ENCODE results near the gene BDKRB2.

The BDKRB2 gene

DNA sequence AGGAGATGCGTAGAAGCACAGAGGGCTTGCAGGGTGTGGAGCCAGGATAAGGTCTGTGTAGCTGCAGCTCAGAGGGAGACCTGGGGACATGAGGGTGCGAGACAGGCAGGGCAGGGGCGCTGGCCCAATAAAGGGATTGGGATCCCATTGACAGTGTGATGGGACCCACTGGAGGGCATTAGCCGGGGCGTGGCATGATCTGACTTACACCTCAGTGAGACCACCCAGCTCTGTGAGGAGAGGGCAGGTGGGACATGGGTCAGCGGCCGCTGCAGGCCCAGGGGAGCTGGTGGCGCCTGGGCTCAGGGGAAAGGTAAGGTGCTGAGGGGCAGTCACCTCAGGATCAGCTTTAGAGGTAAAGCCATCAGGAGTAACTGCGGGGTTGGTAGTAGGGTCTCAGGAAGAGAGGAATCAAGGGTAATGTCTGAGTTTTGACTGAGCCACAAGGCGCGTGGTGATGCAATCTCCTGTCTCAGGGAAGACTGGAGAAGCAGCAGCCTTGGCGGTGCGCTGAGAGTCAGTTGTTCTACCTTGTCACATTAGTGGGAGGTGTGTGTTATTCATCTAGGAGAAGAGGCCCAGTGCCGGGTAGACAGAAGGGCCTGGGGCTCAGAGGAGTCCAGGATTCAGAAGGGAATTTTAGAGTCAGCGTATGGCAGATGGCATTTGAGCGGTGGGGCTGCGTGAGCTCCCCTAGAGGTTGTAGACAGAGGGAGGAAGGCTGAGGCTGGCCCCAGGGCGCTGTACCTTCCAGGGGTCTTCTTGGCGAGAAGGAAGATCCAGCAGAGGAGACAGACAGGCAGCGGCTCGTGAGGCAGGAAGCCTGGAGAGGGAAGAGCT lies 30.8 kb upstream of the BDKRB2 start:
- no peaks in the 10 kb centered on the region for H3K9me2 ChIP-seq (ENCODE audit: low read depth, low read length)
- no peaks in the 10 kb centered on the region for H3K27me3 ChIP-seq (ENCODE audit: insufficient read depth, low read length)
- H3K27ac ChIP-seq (ENCODE audit: low read depth, low read length, poor library complexity, severe bottlenecking), result no peak overlapping the region
- no peak overlapping the region for H3K4me2 ChIP-seq (ENCODE audit: low read length)
- TF ChIP-seq, protein P1, sequence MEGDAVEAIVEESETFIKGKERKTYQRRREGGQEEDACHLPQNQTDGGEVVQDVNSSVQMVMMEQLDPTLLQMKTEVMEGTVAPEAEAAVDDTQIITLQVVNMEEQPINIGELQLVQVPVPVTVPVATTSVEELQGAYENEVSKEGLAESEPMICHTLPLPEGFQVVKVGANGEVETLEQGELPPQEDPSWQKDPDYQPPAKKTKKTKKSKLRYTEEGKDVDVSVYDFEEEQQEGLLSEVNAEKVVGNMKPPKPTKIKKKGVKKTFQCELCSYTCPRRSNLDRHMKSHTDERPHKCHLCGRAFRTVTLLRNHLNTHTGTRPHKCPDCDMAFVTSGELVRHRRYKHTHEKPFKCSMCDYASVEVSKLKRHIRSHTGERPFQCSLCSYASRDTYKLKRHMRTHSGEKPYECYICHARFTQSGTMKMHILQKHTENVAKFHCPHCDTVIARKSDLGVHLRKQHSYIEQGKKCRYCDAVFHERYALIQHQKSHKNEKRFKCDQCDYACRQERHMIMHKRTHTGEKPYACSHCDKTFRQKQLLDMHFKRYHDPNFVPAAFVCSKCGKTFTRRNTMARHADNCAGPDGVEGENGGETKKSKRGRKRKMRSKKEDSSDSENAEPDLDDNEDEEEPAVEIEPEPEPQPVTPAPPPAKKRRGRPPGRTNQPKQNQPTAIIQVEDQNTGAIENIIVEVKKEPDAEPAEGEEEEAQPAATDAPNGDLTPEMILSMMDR (IDR thresholded peaks at IDR 0.05; ENCODE audit: low read length), result no peak
- no peak for TF ChIP-seq EZH2 (IDR thresholded peaks at IDR 0.05; ENCODE audit: borderline replicate concordance, low read length)
- no peak overlapping the region for H2AFZ ChIP-seq (ENCODE audit: low read length)
- no peaks in the 10 kb centered on the region for H4K20me1 ChIP-seq (ENCODE audit: insufficient read depth, low read length)
- H3K79me2 ChIP-seq (ENCODE audit: insufficient read depth, low read length), result no peaks in the 10 kb centered on the region
- no peaks in the 10 kb centered on the region for H3K36me3 ChIP-seq (ENCODE audit: insufficient read depth, low read length)
- H3K9ac ChIP-seq (ENCODE audit: low read length), result no peak overlapping the region
- H3F3A ChIP-seq (ENCODE audit: insufficient read depth, low read length), result no peaks in the 10 kb centered on the region
- no peaks in the 10 kb centered on the region for H3K4me1 ChIP-seq (ENCODE audit: insufficient read depth, low read length, severe bottlenecking)
- no peaks in the 10 kb centered on the region for H3K9me3 ChIP-seq (ENCODE audit: low read length)
- H3K4me3 ChIP-seq (ENCODE audit: low read depth, low read length, poor library complexity, severe bottlenecking), result no peak overlapping the region

DNA sequence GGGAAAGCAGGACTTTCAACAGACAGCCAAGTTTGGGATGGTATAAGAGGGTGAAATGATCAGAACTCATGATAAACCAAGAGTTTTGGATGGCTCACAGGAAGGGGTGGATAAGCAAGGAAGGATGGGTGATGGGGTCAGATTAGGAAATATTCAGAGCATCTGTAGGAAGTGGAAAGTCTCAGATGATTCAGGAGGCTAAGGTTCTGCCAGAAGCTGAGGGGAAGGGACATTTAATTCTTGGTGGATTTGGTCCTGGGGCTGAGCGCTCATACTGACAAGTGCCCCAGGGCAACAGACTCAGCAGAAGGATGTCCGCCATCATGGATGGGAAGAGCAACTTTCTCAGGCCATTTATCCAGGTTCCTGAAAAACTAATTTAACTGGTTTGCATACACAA lies 28.4 kb upstream of the BDKRB2 start:
- no peak overlapping the region for H2AFZ ChIP-seq (ENCODE audit: low read length)
- H3K4me2 ChIP-seq (ENCODE audit: low read length), result no peak overlapping the region
- no peaks in the 10 kb centered on the region for H3K9me3 ChIP-seq (ENCODE audit: low read length)
- no peak overlapping the region for H3K27ac ChIP-seq (ENCODE audit: low read depth, low read length, poor library complexity, severe bottlenecking)
- H3F3A ChIP-seq (ENCODE audit: insufficient read depth, low read length), result no peaks in the 10 kb centered on the region
- H3K36me3 ChIP-seq (ENCODE audit: insufficient read depth, low read length), result no peaks in the 10 kb centered on the region
- H3K9me2 ChIP-seq (ENCODE audit: low read depth, low read length), result no peaks in the 10 kb centered on the region
- no peaks in the 10 kb centered on the region for H4K20me1 ChIP-seq (ENCODE audit: insufficient read depth, low read length)
- TF ChIP-seq EZH2 (IDR thresholded peaks at IDR 0.05; ENCODE audit: borderline replicate concordance, low read length), result no peak
- TF ChIP-seq, protein P1 (IDR thresholded peaks at IDR 0.05; ENCODE audit: low read length), result no peak
- no peaks in the 10 kb centered on the region for H3K79me2 ChIP-seq (ENCODE audit: insufficient read depth, low read length)
- no peak overlapping the region for H3K9ac ChIP-seq (ENCODE audit: low read length)
- H3K4me1 ChIP-seq (ENCODE audit: insufficient read depth, low read length, severe bottlenecking), result no peaks in the 10 kb centered on the region
- peaks cover 6% of the 10 kb centered on the region; the same call in 1 of the 2 replicates for H3K27me3 ChIP-seq (ENCODE audit: insufficient read depth, low read length)
- H3K4me3 ChIP-seq (ENCODE audit: low read depth, low read length, poor library complexity, severe bottlenecking), result no peak overlapping the region

DNA sequence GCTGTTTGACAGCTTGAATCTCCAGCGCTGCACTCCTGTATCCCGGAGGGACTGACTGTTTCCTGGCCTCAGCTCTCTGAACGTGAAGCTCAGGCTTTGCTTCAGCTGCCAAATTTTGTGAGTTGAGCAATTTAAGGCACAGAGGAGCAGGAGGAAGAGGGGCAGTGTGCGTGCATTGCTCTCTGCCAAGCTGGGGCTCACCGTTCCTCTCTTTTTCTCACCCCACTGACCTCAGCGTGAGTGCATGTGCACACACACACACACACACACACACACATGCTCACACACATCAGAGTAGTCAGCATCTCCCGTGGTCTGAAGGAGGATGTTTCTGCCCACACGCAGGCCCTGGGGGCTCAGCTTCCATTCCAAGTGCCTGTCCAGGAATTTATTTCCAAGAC lies 27.8 kb upstream of the BDKRB2 start:
- Histone ChIP-seq H3K4me1 (ENCODE audit: insufficient read depth, low read length, severe bottlenecking) (no peaks in the 10 kb centered on the region), H2AFZ (ENCODE audit: low read length) (no peak overlapping the region), H4K20me1 (ENCODE audit: insufficient read depth, low read length) (no peaks in the 10 kb centered on the region), H3K9ac (ENCODE audit: low read length) (no peak overlapping the region), H3K27me3 (ENCODE audit: insufficient read depth, low read length) (peaks cover 6% of the 10 kb centered on the region; the same call in 1 of the 2 replicates), H3F3A (ENCODE audit: insufficient read depth, low read length) (no peaks in the 10 kb centered on the region), H3K79me2 (ENCODE audit: insufficient read depth, low read length) (no peaks in the 10 kb centered on the region), H3K4me2 (ENCODE audit: low read length) (no peak overlapping the region), H3K36me3 (ENCODE audit: insufficient read depth, low read length) (no peaks in the 10 kb centered on the region), H3K9me3 (ENCODE audit: low read length) (no peaks in the 10 kb centered on the region), H3K4me3 (ENCODE audit: low read depth, low read length, poor library complexity, severe bottlenecking) (no peak overlapping the region), H3K9me2 (ENCODE audit: low read depth, low read length) (no peaks in the 10 kb centered on the region), H3K27ac (ENCODE audit: low read depth, low read length, poor library complexity, severe bottlenecking) (no peak overlapping the region)
- TF ChIP-seq EZH2 (IDR thresholded peaks at IDR 0.05; ENCODE audit: borderline replicate concordance, low read length), result no peak
- TF ChIP-seq, protein P1 (IDR thresholded peaks at IDR 0.05; ENCODE audit: low read length), result no peak

Data from OCI-LY1 (cell line).